Liver (tissue), 9 donors: Measurements from ENCODE around the gene RRP8. TPM values are rescaled to one million over a fixed set of nuclear protein-coding genes. Genes with fewer than 3 reads are reported as not detected.

Experiments
- DNase-seq: peaks from one replicate; pipeline ENCODE4 v3.0.0-alpha.2; 2017; ENCODE audit warnings: low spot score
- H3K27ac ChIP-seq, 2 donors: one replicate each; pipeline ENCODE4 v1.7.0; 2013; ENCODE audit warnings: inconsistent platforms in 2 of 2, low read length in 2 of 2, control low read depth in 1 of 2, low read depth in 1 of 2, mild to moderate bottlenecking in 1 of 2
- H3K27me3 ChIP-seq, 4 donors: one replicate each; pipeline versions ENCODE4 v1.6.1 to v1.7.0; 2013; ENCODE audit warnings: low read length in 3 of 4, inconsistent platforms in 1 of 4, mild to moderate bottlenecking in 1 of 4, moderate library complexity in 1 of 4; ENCODE audit not compliant: control insufficient read depth in 4 of 4, insufficient read depth in 4 of 4
- H3K36me3 ChIP-seq, 4 donors: one replicate each; pipeline versions ENCODE4 v1.6.1 to v1.7.0; 2013; ENCODE audit warnings: low read length in 3 of 4, mild to moderate bottlenecking in 3 of 4, low read depth in 1 of 4, moderate library complexity in 1 of 4; ENCODE audit not compliant: control insufficient read depth in 4 of 4, insufficient read depth in 3 of 4
- H3K4me1 ChIP-seq, 4 donors: one replicate each; pipeline versions ENCODE4 v1.6.1 to v1.7.0; 2013; ENCODE audit warnings: low read length in 3 of 4, mild to moderate bottlenecking in 3 of 4, moderate library complexity in 1 of 4; ENCODE audit not compliant: control insufficient read depth in 4 of 4, insufficient read depth in 4 of 4
- H3K4me3 ChIP-seq, 3 donors: one replicate each; pipeline versions ENCODE4 v1.6.1 to v1.7.0; 2013; ENCODE audit warnings: low read length in 3 of 3, control low read depth in 1 of 3, low read depth in 1 of 3, mild to moderate bottlenecking in 1 of 3
- H3K9ac ChIP-seq, 2 donors: one replicate each; pipeline ENCODE4 v1.7.0; 2013; ENCODE audit warnings: low read length in 2 of 2, mild to moderate bottlenecking in 2 of 2, moderate library complexity in 2 of 2, control low read depth in 1 of 2, low read depth in 1 of 2
- H3K9me3 ChIP-seq, 4 donors: one replicate each; pipeline versions ENCODE4 v1.6.1 to v1.7.0; 2013; ENCODE audit warnings: low read length in 3 of 4; ENCODE audit not compliant: control insufficient read depth in 4 of 4
- ATF3 ChIP-seq: IDR thresholded peaks from 2 replicates; pipeline ENCODE4 v1.6.1; 2016; ENCODE audit warnings: antibody characterized with exemption
- CTCF ChIP-seq: fragments of 150-350 bp; IDR thresholded peaks from 2 replicates; pipeline ENCODE4 v1.5.1; 2017; ENCODE audit warnings: improper control_type of control experiment, low read depth, low read length; ENCODE audit not compliant: missing input control
- EGR1 ChIP-seq, 2 donors: IDR thresholded peaks; 2 replicates each; pipeline ENCODE4 v1.6.1; 2016 to 2018; ENCODE audit warnings: antibody characterized with exemption in 2 of 2, low read depth in 2 of 2
- FOXA1 ChIP-seq: IDR thresholded peaks from 2 replicates; pipeline ENCODE4 v1.6.1; 2016; ENCODE audit warnings: antibody characterized with exemption
- FOXA2 ChIP-seq: IDR thresholded peaks from 2 replicates; pipeline ENCODE4 v1.6.1; 2016; ENCODE audit warnings: antibody characterized with exemption
- GABPA ChIP-seq, 2 donors: IDR thresholded peaks in 1 of 2; conservative IDR thresholded peaks in 1 of 2; 2 replicates each; pipeline ENCODE4 v1.6.1; 2016; ENCODE audit warnings: antibody characterized with exemption in 2 of 2, mild to moderate bottlenecking in 1 of 2, moderate library complexity in 1 of 2
- HNF4A ChIP-seq, 2 donors: conservative IDR thresholded peaks; 2 replicates each; pipeline ENCODE4 v1.6.1; 2016; ENCODE audit warnings: antibody characterized with exemption in 2 of 2, mild to moderate bottlenecking in 2 of 2
- HNF4G ChIP-seq: IDR thresholded peaks from 2 replicates; pipeline ENCODE4 v1.6.1; 2016; ENCODE audit warnings: antibody characterized with exemption
- JUND ChIP-seq, 2 donors: IDR thresholded peaks; 2 replicates each; pipeline ENCODE4 v1.6.1; 2016; ENCODE audit warnings: antibody characterized with exemption in 2 of 2
- RAD21 ChIP-seq, 2 donors: IDR thresholded peaks; 2 replicates each; pipeline ENCODE4 v1.6.1; 2016; ENCODE audit warnings: antibody characterized with exemption in 2 of 2, mild to moderate bottlenecking in 2 of 2
- RXRA ChIP-seq, 2 donors: IDR thresholded peaks; 2 replicates each; pipeline ENCODE4 v1.6.1; 2017 to 2018; ENCODE audit warnings: antibody characterized with exemption in 2 of 2, mild to moderate bottlenecking in 1 of 2
- SP1 ChIP-seq: IDR thresholded peaks from 2 replicates; pipeline ENCODE4 v1.6.1; 2018; ENCODE audit warnings: antibody characterized with exemption, mild to moderate bottlenecking
- TAF1 ChIP-seq: conservative IDR thresholded peaks from 2 replicates; pipeline ENCODE4 v1.6.1; 2016; ENCODE audit warnings: antibody characterized with exemption, mild to moderate bottlenecking
- YY1 ChIP-seq: IDR thresholded peaks from 2 replicates; pipeline ENCODE4 v1.6.1; 2016; ENCODE audit warnings: antibody characterized with exemption, mild to moderate bottlenecking
- ZBTB33 ChIP-seq: IDR thresholded peaks from 2 replicates; pipeline ENCODE4 v1.6.1; 2016; ENCODE audit warnings: antibody characterized with exemption
- WGBS: extraction: QIAGEN DNeasy Blood & Tissue Kit; methylation state at CpG from one replicate; pipeline ENCODE4 v1.1.7; 2013; 5-methylcytosine and 5-hydroxymethylcytosine counted together
- polyA plus RNA-seq, 2 donors: library from polyadenylated mRNA; stranded (reverse) in 1 of 2; unstranded in 1 of 2; fragments of 200-250 nt in 1 of 2; fragments of >200 nt in 1 of 2; fragmentation: Nextera tagmentation in 1 of 2; extraction: Ambion mirVana in 1 of 2; gene quantifications; one replicate each; pipeline versions ENCODE4 v1.2.1 to v1.2.3, GENCODE V29; 2013 to 2015
- total RNA-seq, 2 donors: library from RNA; depleted of rRNA; stranded (reverse); fragments of >200 nt; gene quantifications; one replicate each; pipeline ENCODE4 v1.2.3, GENCODE V29; 2014
- TF ChIP-seq, protein P1 (sequence below): IDR thresholded peaks from 2 replicates; pipeline ENCODE4 v1.6.1; 2016; ENCODE audit warnings: antibody characterized with exemption
- TF ChIP-seq, protein P2 (sequence below): IDR thresholded peaks from 2 replicates; pipeline ENCODE4 v1.6.1; 2016; ENCODE audit warnings: antibody characterized with exemption, mild to moderate bottlenecking
- donor health status: healthy.
- donor health status: healthy.
- donor health status: healthy.
- donor health status: healthy.
- donor health status: healthy.

The RRP8 gene
- total and polyA plus RNA-seq, 4 donors, result 10.3 to 12.6 (median 11.2) TPM

- Histone ChIP-seq H3K4me1 (peaks cover 0 to 3% (median 1%) of the 10 kb centered on the region in 4 donors), H3K27ac (no peak overlapping the region), H3K27me3 (no peaks in the 10 kb centered on the region), H3K9ac (no peak overlapping the region), H3K4me3 (no peak overlapping the region), H3K36me3 (peaks cover 0 to 5% (median 2%) of the 10 kb centered on the region in 4 donors), H3K9me3 (peaks cover 0 to 9% (median 3%) of the 10 kb centered on the region in 4 donors)
- TF ChIP-seq SP1 (no peak), EGR1 (IDR thresholded peaks at IDR 0.05; ENCODE audit: low read depth in 2 of 2) (no peak), RXRA (IDR thresholded peaks at IDR 0.05) (no peak), YY1 (no peak), RAD21 (IDR thresholded peaks at IDR 0.05) (no peak)
- whole genome bisulfite sequencing, result 97% methylated on average over 1 of the region's 1 CpG
- no peak for DNase-seq
Observed at GRCh38 chr11:6588018-6588417, 15.4 kb downstream of the RRP8 start.

DNA sequence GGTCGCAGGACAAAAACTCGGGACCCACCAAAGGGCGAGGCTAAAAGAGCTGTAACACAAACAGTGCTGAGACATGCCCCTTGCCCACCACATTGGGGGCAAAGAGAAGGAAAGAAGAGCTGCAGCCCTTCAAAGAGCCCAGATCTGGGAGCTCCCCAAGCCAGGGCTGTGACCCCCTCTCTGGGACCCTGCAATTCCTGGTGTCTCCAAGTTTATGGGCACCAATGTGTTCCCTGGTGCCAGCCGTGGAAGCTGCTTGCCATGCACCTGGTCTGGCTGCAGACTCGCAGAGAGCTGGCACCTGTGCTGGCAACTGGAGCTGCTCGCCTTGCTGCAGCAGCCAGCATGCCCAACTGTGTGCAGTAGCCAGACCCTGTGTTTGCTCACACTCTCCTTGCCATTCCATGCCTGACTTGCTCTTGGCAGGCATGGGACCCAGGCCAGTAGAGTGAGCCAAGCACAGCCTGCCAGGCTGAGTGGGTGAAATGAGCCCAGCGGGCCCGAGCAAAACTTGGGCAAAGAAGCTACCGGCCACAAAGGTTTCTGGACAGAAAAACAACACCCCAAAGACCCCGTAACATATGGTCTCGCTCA is 16.0 kb downstream of the RRP8 start:
- H3K4me1 ChIP-seq, result peaks cover 0 to 3% (median 1%) of the 10 kb centered on the region in 4 donors
- no peak for TF ChIP-seq FOXA1
- TF ChIP-seq SP1, result no peak
- no peak for TF ChIP-seq RAD21 (IDR thresholded peaks at IDR 0.05)
- no peak for TF ChIP-seq TAF1
- TF ChIP-seq ATF3, result no peak
- no peak for TF ChIP-seq YY1
- TF ChIP-seq JUND (IDR thresholded peaks at IDR 0.05), result no peak
- no peak overlapping the region for H3K27ac ChIP-seq
- H3K27me3 ChIP-seq, result no peaks in the 10 kb centered on the region
- H3K4me3 ChIP-seq, result no peak overlapping the region
- WGBS, result 67% methylated on average over 11 of the region's 11 CpGs
- peaks cover 0 to 5% (median 2%) of the 10 kb centered on the region in 4 donors for H3K36me3 ChIP-seq
- no peak overlapping the region for H3K9ac ChIP-seq
- H3K9me3 ChIP-seq, result peaks cover 0 to 9% (median 3%) of the 10 kb centered on the region in 4 donors
- DNase-seq, result no peak

DNA sequence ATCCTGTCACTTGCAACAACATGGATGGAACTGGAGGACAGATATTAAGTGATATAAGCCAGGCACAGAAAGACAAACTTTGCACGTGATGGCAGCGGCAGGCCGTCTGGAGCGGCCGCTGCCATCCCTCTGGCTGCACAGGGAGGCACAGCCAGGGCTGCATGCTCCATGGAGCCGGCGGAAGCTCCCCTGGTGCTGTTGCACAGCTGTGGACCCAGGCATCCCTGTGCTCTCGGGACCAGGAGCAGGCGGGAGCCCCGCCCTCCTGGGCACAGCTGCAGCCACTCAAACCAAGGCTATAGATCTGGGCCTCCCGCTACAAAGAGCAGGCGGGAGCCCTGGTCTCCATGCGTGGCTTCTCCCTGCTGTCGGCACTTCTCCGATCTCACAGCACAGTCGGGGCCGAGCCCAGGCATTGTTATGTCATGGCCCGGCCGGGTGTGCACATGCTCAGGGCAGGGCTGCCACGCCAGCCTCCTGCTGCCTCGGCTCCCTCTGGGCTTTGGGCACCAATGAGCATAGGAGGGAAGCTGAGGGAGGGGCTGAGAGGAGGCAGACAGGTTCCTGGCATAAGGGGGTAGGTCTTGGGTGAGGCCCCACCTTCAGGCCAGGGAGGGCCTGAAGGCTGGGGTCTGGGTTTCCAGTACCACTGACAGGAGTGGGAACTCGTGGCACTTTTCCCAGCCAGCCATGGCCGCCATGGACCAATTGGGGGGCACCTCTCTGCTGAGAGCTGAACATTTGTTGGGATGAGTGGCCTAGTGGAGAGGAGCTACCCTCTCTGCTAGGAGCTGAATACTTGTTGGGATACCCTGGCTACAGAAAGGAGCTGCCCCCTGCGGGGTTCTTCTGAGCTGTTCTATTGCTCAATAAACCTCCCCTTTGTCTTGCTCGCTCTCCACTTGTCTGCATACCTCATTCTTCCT is 16.7 kb downstream of the RRP8 start:
- TF ChIP-seq CTCF (no peak), EGR1 (IDR thresholded peaks at IDR 0.05; ENCODE audit: low read depth in 2 of 2) (no peak), RXRA (IDR thresholded peaks at IDR 0.05) (no peak), ZBTB33 (no peak), HNF4A (conservative IDR thresholded peaks at IDR 0.05) (no peak), JUND (IDR thresholded peaks at IDR 0.05) (no peak), FOXA2 (no peak), ATF3 (no peak), TAF1 (no peak), SP1 (no peak), GABPA (IDR thresholded peaks at IDR 0.05 in 1 of 2, conservative IDR thresholded peaks at IDR 0.05 in 1 of 2) (no peak), HNF4G (no peak), RAD21 (IDR thresholded peaks at IDR 0.05) (no peak), YY1 (no peak)
- TF ChIP-seq, protein P1, sequence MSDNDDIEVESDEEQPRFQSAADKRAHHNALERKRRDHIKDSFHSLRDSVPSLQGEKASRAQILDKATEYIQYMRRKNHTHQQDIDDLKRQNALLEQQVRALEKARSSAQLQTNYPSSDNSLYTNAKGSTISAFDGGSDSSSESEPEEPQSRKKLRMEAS, result no peak
- TF ChIP-seq, protein P2, sequence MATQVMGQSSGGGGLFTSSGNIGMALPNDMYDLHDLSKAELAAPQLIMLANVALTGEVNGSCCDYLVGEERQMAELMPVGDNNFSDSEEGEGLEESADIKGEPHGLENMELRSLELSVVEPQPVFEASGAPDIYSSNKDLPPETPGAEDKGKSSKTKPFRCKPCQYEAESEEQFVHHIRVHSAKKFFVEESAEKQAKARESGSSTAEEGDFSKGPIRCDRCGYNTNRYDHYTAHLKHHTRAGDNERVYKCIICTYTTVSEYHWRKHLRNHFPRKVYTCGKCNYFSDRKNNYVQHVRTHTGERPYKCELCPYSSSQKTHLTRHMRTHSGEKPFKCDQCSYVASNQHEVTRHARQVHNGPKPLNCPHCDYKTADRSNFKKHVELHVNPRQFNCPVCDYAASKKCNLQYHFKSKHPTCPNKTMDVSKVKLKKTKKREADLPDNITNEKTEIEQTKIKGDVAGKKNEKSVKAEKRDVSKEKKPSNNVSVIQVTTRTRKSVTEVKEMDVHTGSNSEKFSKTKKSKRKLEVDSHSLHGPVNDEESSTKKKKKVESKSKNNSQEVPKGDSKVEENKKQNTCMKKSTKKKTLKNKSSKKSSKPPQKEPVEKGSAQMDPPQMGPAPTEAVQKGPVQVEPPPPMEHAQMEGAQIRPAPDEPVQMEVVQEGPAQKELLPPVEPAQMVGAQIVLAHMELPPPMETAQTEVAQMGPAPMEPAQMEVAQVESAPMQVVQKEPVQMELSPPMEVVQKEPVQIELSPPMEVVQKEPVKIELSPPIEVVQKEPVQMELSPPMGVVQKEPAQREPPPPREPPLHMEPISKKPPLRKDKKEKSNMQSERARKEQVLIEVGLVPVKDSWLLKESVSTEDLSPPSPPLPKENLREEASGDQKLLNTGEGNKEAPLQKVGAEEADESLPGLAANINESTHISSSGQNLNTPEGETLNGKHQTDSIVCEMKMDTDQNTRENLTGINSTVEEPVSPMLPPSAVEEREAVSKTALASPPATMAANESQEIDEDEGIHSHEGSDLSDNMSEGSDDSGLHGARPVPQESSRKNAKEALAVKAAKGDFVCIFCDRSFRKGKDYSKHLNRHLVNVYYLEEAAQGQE, result no peak
- H3K4me3 ChIP-seq, result no peak overlapping the region
- peaks cover 0 to 9% (median 3%) of the 10 kb centered on the region in 4 donors for H3K9me3 ChIP-seq
- peaks cover 0 to 2% (median under 1%) of the 10 kb centered on the region in 4 donors for H3K36me3 ChIP-seq
- H3K9ac ChIP-seq, result no peak overlapping the region
- H3K27ac ChIP-seq, result no peak overlapping the region
- 97% methylated on average over 25 of the region's 25 CpGs for WGBS
- no peaks in the 10 kb centered on the region for H3K27me3 ChIP-seq
- H3K4me1 ChIP-seq, result peaks cover 0 to 3% (median 1%) of the 10 kb centered on the region in 4 donors
- no peak for DNase-seq
